Activated naive CD4-positive, alpha-beta T cell treated with anti-CD3 and anti-CD28 coated beads, Interleukin-2, amount 10 ng/mL, durations not matched to agents 7 days and 5 days (primary cell): ENCODE measurements around the gene IDUA.
"Not testable (repeated sequence)": the region's sequence is repeated elsewhere in the genome, so short reads cannot be mapped to it uniquely, and the experiment has no call there.

Experiments used
- CTCF ChIA-PET: fragments of 350-600 bp; sonication (Branson Sonifier 250); formaldehyde crosslinking; loops from one replicate; lab custom pipeline; 2021; ENCODE audit warnings: antibody characterized with exemption; lab: Charles Lee
- DNase-seq: peaks from one replicate; pipeline ENCODE4 v3.0.0-alpha.2; 2020
- H3K27ac Mint-ChIP-seq: one replicate; pipeline ENCODE4 v1.8.0; 2021; ENCODE audit warnings: mild to moderate bottlenecking, moderate library complexity, mixed read lengths
- H3K27me3 Mint-ChIP-seq: one replicate; pipeline ENCODE4 v1.8.0; 2021; ENCODE audit warnings: mild to moderate bottlenecking, mixed read lengths
- H3K36me3 Mint-ChIP-seq: one replicate; pipeline ENCODE4 v1.8.0; 2021; ENCODE audit warnings: mixed read lengths
- H3K4me1 Mint-ChIP-seq: one replicate; pipeline ENCODE4 v1.8.0; 2021; ENCODE audit warnings: mixed read lengths
- H3K4me3 Mint-ChIP-seq: one replicate; pipeline ENCODE4 v1.8.0; 2021; ENCODE audit warnings: mild to moderate bottlenecking, moderate library complexity, mixed read lengths
- H3K9me3 Mint-ChIP-seq: one replicate; pipeline ENCODE4 v1.8.0; 2021; ENCODE audit warnings: mixed read lengths

IDUA gene

GRCh38 chr4:986879-987623 lies at the start of gene IDUA:
IDUA (plus strand) TSS chr4:987044; CDS start chr4:987085, 41 bp downstream.
- Mint-ChIP-seq H3K27ac (peak within 1 kb of the TSS; percentile 87), H3K4me3 (peak within 1 kb of the TSS; percentile 83), H3K36me3 (peaks cover 2% of the 10 kb centered on the region), H3K27me3 (no peaks in the 10 kb centered on the region), H3K9me3 (no peaks in the 10 kb centered on the region), H3K4me1 (peaks cover 29% of the 10 kb centered on the region)
- CTCF ChIA-PET, result interaction anchor here (1.1 to 2.2 kb wide), 4 partner anchors 21 to 245 kb away, joined by 3 to 18 read pairs (median 4); no protein-coding TSS in a partner anchor
- DNase-seq, result peak; percentile 92

GRCh38 chr4:939508-939907 lies 47.3 kb upstream of the IDUA start:
- DNase-seq, H3K36me3 Mint-ChIP-seq, CTCF ChIA-PET, H3K27ac Mint-ChIP-seq, H3K4me3 Mint-ChIP-seq, H3K4me1 Mint-ChIP-seq, H3K9me3 Mint-ChIP-seq, H3K27me3 Mint-ChIP-seq: not testable (repeated sequence)

- H3K36me3 Mint-ChIP-seq, result no peaks in the 10 kb centered on the region
- H3K4me1 Mint-ChIP-seq, result no peaks in the 10 kb centered on the region
- peaks cover 18% of the 10 kb centered on the region for H3K27me3 Mint-ChIP-seq
- no peak for DNase-seq
- peak overlapping the region; percentile 16 for H3K27ac Mint-ChIP-seq
- no peaks in the 10 kb centered on the region for H3K9me3 Mint-ChIP-seq
- CTCF ChIA-PET, result no interaction called here
- H3K4me3 Mint-ChIP-seq, result no peak overlapping the region
Observed at GRCh38 chr4:945274-946102, 41.4 kb upstream of the IDUA start.

GRCh38 chr4:946103-946450 lies 40.8 kb upstream of the IDUA start:
- peaks cover 18% of the 10 kb centered on the region for H3K27me3 Mint-ChIP-seq
- H3K36me3 Mint-ChIP-seq, result no peaks in the 10 kb centered on the region
- no peaks in the 10 kb centered on the region for H3K4me1 Mint-ChIP-seq
- no peak for DNase-seq
- H3K27ac Mint-ChIP-seq, result no peak overlapping the region
- CTCF ChIA-PET, result no interaction called here
- no peaks in the 10 kb centered on the region for H3K9me3 Mint-ChIP-seq
- no peak overlapping the region for H3K4me3 Mint-ChIP-seq

- Mint-ChIP-seq H3K27me3 (peaks cover 18% of the 10 kb centered on the region), H3K9me3 (no peaks in the 10 kb centered on the region), H3K4me3 (no peak overlapping the region), H3K27ac (no peak overlapping the region), H3K4me1 (no peaks in the 10 kb centered on the region), H3K36me3 (no peaks in the 10 kb centered on the region)
- DNase-seq, result peak; percentile 10
- CTCF ChIA-PET, result no interaction called here
Observed at GRCh38 chr4:946517-947471, 40.0 kb upstream of the IDUA start.

GRCh38 chr4:947491-947971 lies 39.3 kb upstream of the IDUA start:
- Mint-ChIP-seq H3K27me3 (peaks cover 18% of the 10 kb centered on the region), H3K27ac (no peak overlapping the region), H3K4me3 (no peak overlapping the region), H3K36me3 (no peaks in the 10 kb centered on the region), H3K4me1 (no peaks in the 10 kb centered on the region), H3K9me3 (no peaks in the 10 kb centered on the region)
- peak; percentile 11 for DNase-seq
- CTCF ChIA-PET, result no interaction called here

- Mint-ChIP-seq H3K9me3 (no peaks in the 10 kb centered on the region), H3K27me3 (peaks cover 18% of the 10 kb centered on the region), H3K4me3 (no peak overlapping the region), H3K4me1 (no peaks in the 10 kb centered on the region), H3K27ac (no peak overlapping the region), H3K36me3 (no peaks in the 10 kb centered on the region)
- DNase-seq, result peak; percentile 10
- CTCF ChIA-PET, result no interaction called here
Observed at GRCh38 chr4:948101-948935, 38.5 kb upstream of the IDUA start.

- DNase-seq, result no peak
- CTCF ChIA-PET, result no interaction called here
- no peaks in the 10 kb centered on the region for H3K9me3 Mint-ChIP-seq
- no peaks in the 10 kb centered on the region for H3K36me3 Mint-ChIP-seq
- H3K27me3 Mint-ChIP-seq, result peaks cover 18% of the 10 kb centered on the region
- H3K4me3 Mint-ChIP-seq, result no peak overlapping the region
- no peak overlapping the region for H3K27ac Mint-ChIP-seq
- H3K4me1 Mint-ChIP-seq, result no peaks in the 10 kb centered on the region
Observed at GRCh38 chr4:948936-949300, 37.9 kb upstream of the IDUA start.

GRCh38 chr4:949656-950055 lies 37.2 kb upstream of the IDUA start:
- no peaks in the 10 kb centered on the region for H3K9me3 Mint-ChIP-seq
- no peak for DNase-seq
- no peaks in the 10 kb centered on the region for H3K36me3 Mint-ChIP-seq
- no peaks in the 10 kb centered on the region for H3K4me1 Mint-ChIP-seq
- no peak overlapping the region for H3K4me3 Mint-ChIP-seq
- CTCF ChIA-PET, result no interaction called here
- peaks cover 18% of the 10 kb centered on the region for H3K27me3 Mint-ChIP-seq
- no peak overlapping the region for H3K27ac Mint-ChIP-seq

- Mint-ChIP-seq H3K27me3 (peaks cover 18% of the 10 kb centered on the region), H3K4me1 (no peaks in the 10 kb centered on the region), H3K4me3 (no peak overlapping the region), H3K27ac (no peak overlapping the region), H3K9me3 (no peaks in the 10 kb centered on the region), H3K36me3 (no peaks in the 10 kb centered on the region)
- no peak for DNase-seq
- CTCF ChIA-PET, result no interaction called here
Observed at GRCh38 chr4:950136-951020, 36.5 kb upstream of the IDUA start.

GRCh38 chr4:951186-951585 lies 35.7 kb upstream of the IDUA start:
- DNase-seq, result no peak
- CTCF ChIA-PET, result no interaction called here
- peaks cover 10% of the 10 kb centered on the region for H3K27me3 Mint-ChIP-seq
- no peaks in the 10 kb centered on the region for H3K9me3 Mint-ChIP-seq
- no peaks in the 10 kb centered on the region for H3K4me1 Mint-ChIP-seq
- H3K27ac Mint-ChIP-seq, result no peak overlapping the region
- no peak overlapping the region for H3K4me3 Mint-ChIP-seq
- no peaks in the 10 kb centered on the region for H3K36me3 Mint-ChIP-seq

GRCh38 chr4:951594-952468 lies 35.0 kb upstream of the IDUA start:
- CTCF ChIA-PET, result no interaction called here
- Mint-ChIP-seq H3K36me3 (no peaks in the 10 kb centered on the region), H3K9me3 (no peaks in the 10 kb centered on the region), H3K4me3 (no peak overlapping the region), H3K27me3 (peaks cover 6% of the 10 kb centered on the region), H3K27ac (no peak overlapping the region), H3K4me1 (no peaks in the 10 kb centered on the region)
- no peak for DNase-seq
